Osteoblast (primary cell): ENCODE measurements around the gene NEBL. TPM values are rescaled to one million over a fixed set of nuclear protein-coding genes. Genes with fewer than 3 reads are reported as not detected.

Source experiments
- DNase-seq: peaks from one replicate; pipeline ENCODE4 v3.0.0; 2011; ENCODE audit warnings: low spot score, mixed read lengths; ENCODE audit not compliant: insufficient read length; ENCODE audit errors: missing footprints
- H2AFZ ChIP-seq: 2 replicates; pipeline ENCODE4 v1.6.0; 2011; ENCODE audit warnings: mild to moderate bottlenecking, low read length
- H3K27ac ChIP-seq: 2 replicates; pipeline ENCODE4 v1.5.1; 2011; ENCODE audit warnings: mild to moderate bottlenecking, low read depth, low read length, moderate library complexity
- H3K27me3 ChIP-seq: 2 replicates; pipeline ENCODE4 v1.6.0; 2012; ENCODE audit warnings: mild to moderate bottlenecking, control low read depth, inconsistent platforms, low read length, moderate library complexity; ENCODE audit not compliant: insufficient read depth
- H3K36me3 ChIP-seq: 2 replicates; pipeline ENCODE4 v1.5.1; 2011; ENCODE audit warnings: mild to moderate bottlenecking, low read length, control low read depth, moderate library complexity; ENCODE audit not compliant: insufficient read depth
- H3K4me1 ChIP-seq: 2 replicates; pipeline ENCODE4 v1.5.1; 2011; ENCODE audit warnings: mild to moderate bottlenecking, low read length, control low read depth, moderate library complexity; ENCODE audit not compliant: insufficient read depth
- H3K4me2 ChIP-seq: 2 replicates; pipeline ENCODE4 v1.6.0; 2011; ENCODE audit warnings: mild to moderate bottlenecking, low read length; ENCODE audit not compliant: insufficient read depth
- H3K4me3 ChIP-seq: fragments of 200-600 bp; sonication (generic); 3 replicates; pipeline ENCODE4 v1.5.1; 2012; ENCODE audit warnings: mild to moderate bottlenecking, low read length, inconsistent platforms; ENCODE audit not compliant: insufficient read depth
- H3K79me2 ChIP-seq: 2 replicates; pipeline ENCODE4 v1.6.0; 2012; ENCODE audit warnings: mild to moderate bottlenecking, low read length, control low read depth, inconsistent platforms; ENCODE audit not compliant: insufficient read depth
- H3K9me3 ChIP-seq: 2 replicates; pipeline ENCODE4 v1.5.1; 2011; ENCODE audit warnings: low read depth, low read length, control low read depth
- H4K20me1 ChIP-seq: 2 replicates; pipeline ENCODE4 v1.6.0; 2012; ENCODE audit warnings: mild to moderate bottlenecking, low read length, control low read depth; ENCODE audit not compliant: insufficient read depth
- total RNA-seq: library from RNA; depleted of rRNA; stranded (reverse); fragments of >200 nt; gene quantifications from 2 replicates; pipeline ENCODE4 v1.2.3, GENCODE V29; 2012
- TF ChIP-seq, protein P1 (sequence below): IDR thresholded peaks from 2 replicates; pipeline ENCODE4 v1.5.1; 2011; ENCODE audit warnings: mild to moderate bottlenecking, low read depth, low read length, moderate library complexity; ENCODE audit errors: extremely low read depth

Gene NEBL
- total RNA-seq, 1 donor: under 0.01 TPM

DNA sequence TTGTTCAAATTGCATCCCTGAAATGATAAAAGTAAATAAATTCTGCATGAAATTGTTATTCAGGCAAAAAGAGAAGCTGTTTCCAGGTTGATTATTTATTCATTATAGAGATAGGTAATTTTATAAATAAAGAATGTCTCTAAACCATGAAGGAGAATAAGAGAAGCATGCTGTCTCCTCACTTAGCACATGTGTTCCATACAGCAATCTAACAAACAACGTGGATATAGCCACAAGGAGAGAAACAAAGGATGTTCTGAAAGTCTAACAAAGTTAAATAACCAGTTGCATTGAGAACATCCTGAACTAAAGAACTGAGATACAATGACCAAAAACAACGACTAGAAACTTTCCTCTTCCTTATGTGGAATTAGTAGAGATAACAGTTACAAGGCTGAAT is 50.8 kb downstream of the NEBL start:
- no peak overlapping the region for H3K4me3 ChIP-seq
- no peaks in the 10 kb centered on the region for H3K9me3 ChIP-seq
- no peaks in the 10 kb centered on the region for H3K79me2 ChIP-seq
- TF ChIP-seq, protein P1, sequence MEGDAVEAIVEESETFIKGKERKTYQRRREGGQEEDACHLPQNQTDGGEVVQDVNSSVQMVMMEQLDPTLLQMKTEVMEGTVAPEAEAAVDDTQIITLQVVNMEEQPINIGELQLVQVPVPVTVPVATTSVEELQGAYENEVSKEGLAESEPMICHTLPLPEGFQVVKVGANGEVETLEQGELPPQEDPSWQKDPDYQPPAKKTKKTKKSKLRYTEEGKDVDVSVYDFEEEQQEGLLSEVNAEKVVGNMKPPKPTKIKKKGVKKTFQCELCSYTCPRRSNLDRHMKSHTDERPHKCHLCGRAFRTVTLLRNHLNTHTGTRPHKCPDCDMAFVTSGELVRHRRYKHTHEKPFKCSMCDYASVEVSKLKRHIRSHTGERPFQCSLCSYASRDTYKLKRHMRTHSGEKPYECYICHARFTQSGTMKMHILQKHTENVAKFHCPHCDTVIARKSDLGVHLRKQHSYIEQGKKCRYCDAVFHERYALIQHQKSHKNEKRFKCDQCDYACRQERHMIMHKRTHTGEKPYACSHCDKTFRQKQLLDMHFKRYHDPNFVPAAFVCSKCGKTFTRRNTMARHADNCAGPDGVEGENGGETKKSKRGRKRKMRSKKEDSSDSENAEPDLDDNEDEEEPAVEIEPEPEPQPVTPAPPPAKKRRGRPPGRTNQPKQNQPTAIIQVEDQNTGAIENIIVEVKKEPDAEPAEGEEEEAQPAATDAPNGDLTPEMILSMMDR: no peak
- no peak overlapping the region for H3K4me2 ChIP-seq
- H3K36me3 ChIP-seq: no peaks in the 10 kb centered on the region
- no peaks in the 10 kb centered on the region for H3K4me1 ChIP-seq
- no peaks in the 10 kb centered on the region for H3K27me3 ChIP-seq
- H3K27ac ChIP-seq: no peak overlapping the region
- no peaks in the 10 kb centered on the region for H4K20me1 ChIP-seq
- no peak for DNase-seq
- no peak overlapping the region for H2AFZ ChIP-seq

DNA sequence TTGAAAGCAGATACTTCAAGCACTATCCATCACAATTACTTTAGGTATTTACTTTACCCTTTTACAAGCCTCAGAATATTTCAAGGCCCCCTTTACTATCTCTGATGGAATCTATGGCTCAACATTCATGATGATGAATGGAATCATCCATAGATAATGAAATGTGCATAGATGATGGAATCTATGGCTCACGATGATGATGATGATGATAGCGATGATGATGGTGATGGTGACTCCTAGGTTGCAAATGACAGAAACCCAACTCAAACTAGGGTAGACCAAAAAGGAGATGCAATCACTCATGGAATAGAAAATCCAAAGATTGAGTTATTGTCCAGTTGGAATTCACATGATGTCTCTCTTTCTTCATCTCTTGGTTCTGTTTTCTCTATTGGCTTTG is 55.7 kb downstream of the NEBL start:
- TF ChIP-seq, protein P1: no peak
- peaks cover 5% of the 10 kb centered on the region for H3K9me3 ChIP-seq

DNA sequence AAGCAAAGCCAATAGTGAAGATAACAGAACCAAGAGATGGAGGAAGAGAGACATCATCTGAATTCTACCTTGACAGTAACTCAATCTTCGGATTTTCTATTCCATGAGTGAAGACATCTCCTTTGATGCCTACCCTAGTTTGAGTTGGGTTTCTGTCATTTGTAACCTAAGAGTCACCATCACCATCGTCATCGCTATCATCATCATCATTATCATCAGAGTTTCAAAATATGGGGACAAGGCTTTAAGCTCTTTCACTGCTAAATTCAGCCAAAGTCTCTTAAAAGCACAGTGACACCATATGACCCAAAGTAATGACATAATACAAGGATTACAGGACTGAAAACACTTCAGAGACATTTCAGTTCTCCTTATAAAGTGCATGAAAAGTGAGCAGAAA is 57.2 kb downstream of the NEBL start:
- Histone ChIP-seq H3K27ac (no peak overlapping the region), H2AFZ (no peak overlapping the region), H3K79me2 (no peaks in the 10 kb centered on the region), H3K4me2 (no peak overlapping the region), H4K20me1 (no peaks in the 10 kb centered on the region), H3K27me3 (no peaks in the 10 kb centered on the region), H3K4me3 (no peak overlapping the region), H3K4me1 (no peaks in the 10 kb centered on the region), H3K9me3 (peaks cover 6% of the 10 kb centered on the region), H3K36me3 (no peaks in the 10 kb centered on the region)
- TF ChIP-seq, protein P1: no peak
- no peak for DNase-seq

More for the DNA sequence above, 55.7 kb downstream of the NEBL start:
- Histone ChIP-seq H3K4me3 (no peak overlapping the region), H2AFZ (no peak overlapping the region), H3K27me3 (no peaks in the 10 kb centered on the region), H3K4me1 (no peaks in the 10 kb centered on the region), H4K20me1 (no peaks in the 10 kb centered on the region), H3K27ac (no peak overlapping the region), H3K4me2 (no peak overlapping the region), H3K79me2 (no peaks in the 10 kb centered on the region), H3K36me3 (no peaks in the 10 kb centered on the region)
- no peak for DNase-seq

DNA sequence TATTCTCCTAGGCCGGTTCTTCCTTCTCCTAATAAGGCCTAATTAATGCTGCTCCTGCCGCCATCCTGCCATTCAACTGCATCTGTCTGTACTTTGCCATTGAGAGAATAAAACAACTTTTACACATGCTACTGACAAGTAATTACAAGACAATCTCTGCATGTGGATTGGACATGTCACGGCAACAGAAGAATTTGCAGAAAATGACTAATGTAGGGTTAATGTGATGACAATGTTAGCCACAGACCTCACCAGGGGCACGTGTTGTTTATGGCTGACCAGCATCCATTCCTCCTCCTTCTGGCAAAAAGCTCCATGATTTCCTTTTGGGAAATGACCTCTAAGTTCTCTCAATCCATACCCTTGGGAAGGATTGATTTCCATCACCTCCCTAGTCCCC is 58.0 kb downstream of the NEBL start:
- Histone ChIP-seq H2AFZ (no peak overlapping the region), H3K36me3 (no peaks in the 10 kb centered on the region), H3K27ac (no peak overlapping the region), H3K4me1 (no peaks in the 10 kb centered on the region), H4K20me1 (no peaks in the 10 kb centered on the region), H3K4me2 (no peak overlapping the region), H3K9me3 (peaks cover 6% of the 10 kb centered on the region), H3K4me3 (no peak overlapping the region), H3K79me2 (no peaks in the 10 kb centered on the region), H3K27me3 (no peaks in the 10 kb centered on the region)
- DNase-seq: no peak
- TF ChIP-seq, protein P1: no peak
